Neural cell (in vitro differentiated cells): Measurements from ENCODE around the gene ADGRB2. TPM values are rescaled to one million over a fixed set of nuclear protein-coding genes. Genes with fewer than 3 reads are reported as not detected.

Source experiments
- H2AFZ ChIP-seq: fragments of 200-600, 300-800 bp; sonication (generic), shearing (Covaris generic); 2 replicates; pipeline ENCODE4 v1.6.0; 2014; ENCODE audit warnings: low read depth, mild to moderate bottlenecking, antibody characterized with exemption, low read length, moderate library complexity
- H3F3A ChIP-seq: fragments of 200-600 bp; shearing (Covaris generic); 2 replicates; pipeline ENCODE4 v1.6.1; 2016; ENCODE audit warnings: mild to moderate bottlenecking, moderate library complexity, mixed read lengths, antibody characterized with exemption, low read length; ENCODE audit not compliant: insufficient read depth, poor library complexity, severe bottlenecking
- H3K27ac ChIP-seq: fragments of 200-600, 300-800 bp; sonication (generic), shearing (Covaris generic); 2 replicates; pipeline ENCODE4 v1.5.1; 2014; ENCODE audit warnings: mild to moderate bottlenecking, low read length, moderate library complexity
- H3K27me3 ChIP-seq: fragments of 300-800, 200-600 bp; sonication (generic), shearing (Covaris generic); 2 replicates; pipeline ENCODE4 v1.6.0; 2014; ENCODE audit warnings: mild to moderate bottlenecking, low read depth, low read length, moderate library complexity; ENCODE audit not compliant: insufficient read depth
- H3K36me3 ChIP-seq: fragments of 300-800, 200-600 bp; sonication (generic), shearing (Covaris generic); 2 replicates; pipeline ENCODE4 v1.5.1; 2014; ENCODE audit warnings: mild to moderate bottlenecking, antibody characterized with exemption, low read length, moderate library complexity; ENCODE audit not compliant: insufficient read depth
- H3K4me2 ChIP-seq: fragments of 300-800, 200-600 bp; sonication (generic), shearing (Covaris generic); 2 replicates; pipeline ENCODE4 v1.6.0; 2014; ENCODE audit warnings: mild to moderate bottlenecking, low read length
- H3K4me3 ChIP-seq: fragments of 300-800, 200-600 bp; sonication (generic), shearing (Covaris generic); 2 replicates; pipeline ENCODE4 v1.5.1; 2014; ENCODE audit warnings: mild to moderate bottlenecking, low read length, moderate library complexity
- H3K79me2 ChIP-seq: fragments of 200-600 bp; shearing (Covaris generic); replicated peaks from 2 replicates; pipeline ENCODE4 v1.6.0; 2014; ENCODE audit warnings: mild to moderate bottlenecking, low read length, moderate library complexity; ENCODE audit not compliant: insufficient read depth
- H3K9ac ChIP-seq: fragments of 300-800, 200-600 bp; sonication (generic), shearing (Covaris generic); 2 replicates; pipeline ENCODE4 v1.6.1; 2016; ENCODE audit warnings: mild to moderate bottlenecking, low read length, mixed read lengths
- H3K9me2 ChIP-seq: fragments of 200-600 bp; shearing (Covaris generic); 2 replicates; pipeline ENCODE4 v1.6.1; 2016; ENCODE audit warnings: mild to moderate bottlenecking, low read length, mixed read lengths; ENCODE audit not compliant: insufficient read depth
- H3K9me3 ChIP-seq: fragments of 200-600, 300-800 bp; sonication (generic), shearing (Covaris generic); 2 replicates; pipeline ENCODE4 v1.6.1; 2016; ENCODE audit warnings: mild to moderate bottlenecking, mixed run types, low read length, moderate library complexity, mixed read lengths
- H4K20me1 ChIP-seq: fragments of 200-600 bp; shearing (Covaris generic); 2 replicates; pipeline ENCODE4 v1.6.1; 2016; ENCODE audit warnings: mild to moderate bottlenecking, mixed run types; ENCODE audit not compliant: insufficient read depth
- CTCF ChIP-seq: fragments of 450-650 bp; IDR thresholded peaks from 2 replicates; pipeline ENCODE4 v1.5.1; 2014; ENCODE audit warnings: antibody characterized with exemption, mild to moderate bottlenecking, moderate library complexity; ENCODE audit not compliant: poor library complexity, severe bottlenecking
- EP300 ChIP-seq: fragments of 450-650 bp; conservative IDR thresholded peaks from 2 replicates; pipeline ENCODE4 v1.6.1; 2014; ENCODE audit warnings: antibody characterized with exemption, mild to moderate bottlenecking, moderate library complexity; ENCODE audit not compliant: poor library complexity, severe bottlenecking
- EZH2 ChIP-seq: fragments of 200-600, 300-800 bp; shearing (Covaris generic), sonication (generic); IDR thresholded peaks from 2 replicates; pipeline ENCODE4 v1.6.1; 2014; ENCODE audit warnings: antibody characterized with exemption, low read length, borderline replicate concordance, mild to moderate bottlenecking; ENCODE audit not compliant: insufficient read depth, poor library complexity, severe bottlenecking
- MXI1 ChIP-seq: fragments of 450-650 bp; conservative IDR thresholded peaks from 2 replicates; pipeline ENCODE4 v1.6.1; 2014; ENCODE audit warnings: antibody characterized with exemption, mild to moderate bottlenecking; ENCODE audit not compliant: poor library complexity, severe bottlenecking
- POLR2AphosphoS5 ChIP-seq: IDR thresholded peaks from 2 replicates; pipeline ENCODE4 v1.6.1; 2012
- RAD21 ChIP-seq: fragments of 450-650 bp; conservative IDR thresholded peaks from 2 replicates; pipeline ENCODE4 v1.6.1; 2014; ENCODE audit warnings: antibody characterized with exemption, mild to moderate bottlenecking, moderate library complexity
- REST ChIP-seq: IDR thresholded peaks from 2 replicates; pipeline ENCODE4 v1.6.1; 2012; ENCODE audit warnings: borderline replicate concordance
- SMC3 ChIP-seq: fragments of 450-650 bp; conservative IDR thresholded peaks from 2 replicates; pipeline ENCODE4 v1.6.1; 2014; ENCODE audit warnings: antibody characterized with exemption, mild to moderate bottlenecking, moderate library complexity; ENCODE audit not compliant: poor library complexity
- TAF1 ChIP-seq: IDR thresholded peaks from 2 replicates; pipeline ENCODE4 v1.6.1; 2012; ENCODE audit warnings: low read depth
- polyA plus RNA-seq: library from polyadenylated mRNA; depleted of rRNA; stranded (reverse); fragments of >200 nt; gene quantifications from 2 replicates; pipeline ENCODE4 v1.2.3, GENCODE V29; 2014

ADGRB2 gene
- polyA plus RNA-seq, 1 donor from 2014 or later, result 45.0 TPM

- Histone ChIP-seq H3F3A (no peaks in the 10 kb centered on the region), H3K9me3 (no peaks in the 10 kb centered on the region), H3K79me2 (no peaks in the 10 kb centered on the region), H3K9ac (no peak overlapping the region), H3K9me2 (no peaks in the 10 kb centered on the region), H3K27me3 (no peaks in the 10 kb centered on the region), H3K36me3 (no peaks in the 10 kb centered on the region), H3K4me3 (no peak overlapping the region), H3K27ac (no peak overlapping the region), H3K4me2 (no peak overlapping the region), H2AFZ (no peak overlapping the region), H4K20me1 (no peaks in the 10 kb centered on the region)
- TF ChIP-seq CTCF (no peak), RAD21 (no peak), POLR2AphosphoS5 (no peak), EZH2 (no peak)
These were observed 37.4 kb downstream of the ADGRB2 start for GRCh38 chr1:31726715-31727114.

GRCh38 chr1:31725777-31726535 is 38.2 kb downstream of the ADGRB2 start:
- Histone ChIP-seq H3K27ac (no peak overlapping the region), H4K20me1 (no peaks in the 10 kb centered on the region), H3K27me3 (no peaks in the 10 kb centered on the region), H3K9ac (no peak overlapping the region), H3K36me3 (no peaks in the 10 kb centered on the region), H3K4me2 (no peak overlapping the region), H3K4me3 (no peak overlapping the region), H3K9me3 (no peaks in the 10 kb centered on the region), H2AFZ (no peak overlapping the region), H3K79me2 (no peaks in the 10 kb centered on the region), H3F3A (no peaks in the 10 kb centered on the region), H3K9me2 (no peaks in the 10 kb centered on the region)
- TF ChIP-seq EZH2, result no peak

GRCh38 chr1:31725134-31725533 is 39.0 kb downstream of the ADGRB2 start:
- Histone ChIP-seq H3K4me3 (no peak overlapping the region), H3K79me2 (no peaks in the 10 kb centered on the region), H3K9me2 (no peaks in the 10 kb centered on the region), H3K9ac (no peak overlapping the region), H4K20me1 (no peaks in the 10 kb centered on the region), H2AFZ (no peak overlapping the region), H3K36me3 (no peaks in the 10 kb centered on the region), H3K27ac (no peak overlapping the region), H3K27me3 (no peaks in the 10 kb centered on the region), H3F3A (no peaks in the 10 kb centered on the region), H3K9me3 (no peaks in the 10 kb centered on the region), H3K4me2 (no peak overlapping the region)
- TF ChIP-seq RAD21, result no peak
- TF ChIP-seq POLR2AphosphoS5, result no peak
- TF ChIP-seq REST, result no peak
- TF ChIP-seq CTCF, result no peak
- no peak for TF ChIP-seq EZH2
- TF ChIP-seq MXI1, result no peak
- no peak for TF ChIP-seq TAF1
- TF ChIP-seq SMC3, result no peak
- TF ChIP-seq EP300, result no peak
